HG02571 (cell line): ENCODE measurements around the gene ZNF783.

Source experiments
- ATAC-seq: cut with Tn5 transposase; IDR thresholded peaks from one replicate; pipeline ENCODE4 v1.9.1; 2021; ENCODE audit warnings: mild to moderate bottlenecking, moderate library complexity; ENCODE audit not compliant: unreplicated experiment

The ZNF783 gene

GRCh38 chr7:149280151-149280550, 18.2 kb downstream of the ZNF783 start:
- no peak for ATAC-seq

- ATAC-seq = no peak
Observed at GRCh38 chr7:149280661-149281507, 18.9 kb downstream of the ZNF783 start.

GRCh38 chr7:149281508-149282330, 19.7 kb downstream of the ZNF783 start:
- ATAC-seq = no peak

GRCh38 chr7:149282331-149282655, 20.3 kb downstream of the ZNF783 start:
- ATAC-seq = no peak

- ATAC-seq = no peak
Observed at GRCh38 chr7:149283321-149283720, 21.3 kb downstream of the ZNF783 start.

- ATAC-seq = no peak
Observed at GRCh38 chr7:149284343-149284742, 22.3 kb downstream of the ZNF783 start.

GRCh38 chr7:149284850-149285585, 23.0 kb downstream of the ZNF783 start:
- peak; percentile 97 for ATAC-seq

- ATAC-seq = no peak
Observed at GRCh38 chr7:149285603-149286002, 23.6 kb downstream of the ZNF783 start.

- ATAC-seq = no peak
Observed at GRCh38 chr7:149286811-149287400, 24.9 kb downstream of the ZNF783 start.

GRCh38 chr7:149287622-149288021, 25.6 kb downstream of the ZNF783 start:
- no peak for ATAC-seq

GRCh38 chr7:149289262-149289661, 27.3 kb downstream of the ZNF783 start:
- ATAC-seq = no peak

GRCh38 chr7:149289856-149290255, 27.9 kb downstream of the ZNF783 start:
- ATAC-seq = no peak

GRCh38 chr7:149291036-149291780, 29.2 kb downstream of the ZNF783 start:
- no peak for ATAC-seq

- ATAC-seq = no peak
Observed at GRCh38 chr7:149291781-149292461, 29.9 kb downstream of the ZNF783 start.

GRCh38 chr7:149292462-149292823, 30.4 kb downstream of the ZNF783 start:
- ATAC-seq = no peak

- ATAC-seq = no peak
Observed at GRCh38 chr7:149293338-149293737, 31.3 kb downstream of the ZNF783 start.

GRCh38 chr7:149293946-149294633, 32.1 kb downstream of the ZNF783 start:
- no peak for ATAC-seq

- no peak for ATAC-seq
Observed at GRCh38 chr7:149294634-149295480, 32.9 kb downstream of the ZNF783 start.
